ENCODE measurements around the gene SP3. TPM values are rescaled to one million over a fixed set of nuclear protein-coding genes. Genes with fewer than 3 reads are reported as not detected.

SP3 gene
- total and polyA plus RNA-seq, 2 experiments from 2014 or later = 24.1 to 110 TPM

GRCh38 chr2:173874894-173875237 is 90.3 kb downstream of the SP3 start:
- Histone ChIP-seq H3K4me3 (no peak overlapping the region), H3K27ac (ENCODE audit: low read depth) (no peak overlapping the region), H3F3A (replicated peaks; ENCODE audit: low read depth) (no peaks in the 10 kb centered on the region), H3K9me2 (ENCODE audit: insufficient read depth) (peaks cover 18% of the 10 kb centered on the region; the same call in 1 of the 2 replicates), H3K27me3 (ENCODE audit: insufficient read depth) (no peaks in the 10 kb centered on the region), H3K4me2 (no peak overlapping the region), H2AFZ (no peak overlapping the region), H4K20me1 (replicated peaks; ENCODE audit: insufficient read depth) (no peaks in the 10 kb centered on the region), H3K36me3 (ENCODE audit: insufficient read depth) (no peaks in the 10 kb centered on the region), H3K79me2 (replicated peaks; ENCODE audit: insufficient read depth) (no peaks in the 10 kb centered on the region), H3K4me1 (ENCODE audit: insufficient read depth) (no peaks in the 10 kb centered on the region)
- DNase-seq (ENCODE audit: low spot score) (no peak), ATAC-seq (no peak)
- Mint-ChIP-seq H3K4me1 (peaks cover 4% of the 10 kb centered on the region; the same call in 2 of the 3 replicates), H3K9me3 (no peaks in the 10 kb centered on the region), H3K27me3 (ENCODE audit: insufficient read depth, low read depth, poor library complexity) (peaks cover 2% of the 10 kb centered on the region), H3K4me3 (no peak overlapping the region), H3K27ac (no peak overlapping the region), H3K36me3 (ENCODE audit: low read depth) (no peaks in the 10 kb centered on the region)
- no peak for TF ChIP-seq EZH2phosphoT487 (IDR thresholded peaks at IDR 0.05; ENCODE audit: unreplicated experiment)
- TF ChIP-seq REST (IDR thresholded peaks at IDR 0.05; ENCODE audit: unreplicated experiment) = no peak
- TF ChIP-seq ZNF114 (CRISPR knock-in tag; IDR thresholded peaks at IDR 0.05) = no peak

GRCh38 chr2:173874003-173874893 is 90.9 kb downstream of the SP3 start:
- no peaks in the 10 kb centered on the region for H3K27me3 ChIP-seq (ENCODE audit: insufficient read depth)
- H3K27ac ChIP-seq (ENCODE audit: low read depth) = no peak overlapping the region
- no peaks in the 10 kb centered on the region for H3K79me2 ChIP-seq (replicated peaks; ENCODE audit: insufficient read depth)
- H3K9me2 ChIP-seq (ENCODE audit: insufficient read depth) = peaks cover 18% of the 10 kb centered on the region; the same call in 1 of the 2 replicates
- H3K4me1 ChIP-seq (ENCODE audit: insufficient read depth) = no peaks in the 10 kb centered on the region
- TF ChIP-seq POLR2AphosphoS5 (IDR thresholded peaks at IDR 0.05; ENCODE audit: low read depth) (no peak), ETS1 (IDR thresholded peaks at IDR 0.05) (no peak), STAT1 (IDR thresholded peaks at IDR 0.05; ENCODE audit: unreplicated experiment) (no peak), ZNF331 (CRISPR knock-in tag; IDR thresholded peaks at IDR 0.05; ENCODE audit: low read depth) (no peak), ZNF114 (CRISPR knock-in tag; IDR thresholded peaks at IDR 0.05) (no peak), JUNB (IDR thresholded peaks at IDR 0.05; ENCODE audit: unreplicated experiment) (no peak), CTCF (conservative IDR thresholded peaks at IDR 0.05; ENCODE audit: low read depth in 2 of 2) (no peak), REST (IDR thresholded peaks at IDR 0.05; ENCODE audit: unreplicated experiment) (no peak), NANOG (IDR thresholded peaks at IDR 0.05; ENCODE audit: borderline replicate concordance) (no peak), EZH2 (IDR thresholded peaks at IDR 0.05; ENCODE audit: low read depth, unreplicated experiment) (no peak)
- no peak overlapping the region for H2AFZ ChIP-seq
- H3K4me3 ChIP-seq = no peak overlapping the region
- no peak for ATAC-seq
- Mint-ChIP-seq H3K4me1 (peaks cover 4% of the 10 kb centered on the region; the same call in 2 of the 3 replicates), H3K9me3 (no peaks in the 10 kb centered on the region), H3K27me3 (ENCODE audit: insufficient read depth, low read depth, poor library complexity) (peaks cover 2% of the 10 kb centered on the region), H3K27ac (no peak overlapping the region), H3K4me3 (no peak overlapping the region), H3K36me3 (ENCODE audit: low read depth) (no peaks in the 10 kb centered on the region)
- no peak for DNase-seq (ENCODE audit: low spot score)
- no peaks in the 10 kb centered on the region for H3K36me3 ChIP-seq (ENCODE audit: insufficient read depth)
- H3F3A ChIP-seq (replicated peaks; ENCODE audit: low read depth) = no peaks in the 10 kb centered on the region
- no peaks in the 10 kb centered on the region for H4K20me1 ChIP-seq (replicated peaks; ENCODE audit: insufficient read depth)
- H3K4me2 ChIP-seq = no peak overlapping the region

Measured in GM23338 (cell line).